H1 (cell line): Measurements from ENCODE around the gene RUNX1. TPM values are rescaled to one million over a fixed set of nuclear protein-coding genes. Genes with fewer than 3 reads are reported as not detected.

Experiments
- CTCF ChIA-PET: fragments of 300-600 bp; sonication (Branson Sonifier 250); formaldehyde crosslinking; loops from one replicate; lab custom pipeline; 2021; ENCODE audit not compliant: partially characterized antibody; lab: Charles Lee
- POLR2A ChIA-PET: fragments of 300-600 bp; sonication (Branson Sonifier 250); formaldehyde crosslinking; loops from one replicate; lab custom pipeline; 2021; ENCODE audit warnings: inconsistent platforms; ENCODE audit not compliant: partially characterized antibody; lab: Charles Lee
- DNase-seq, 2 experiments: peaks; one replicate each; pipeline versions ENCODE4 v3.0.0 to v3.0.0-alpha.2; 2010 to 2022; ENCODE audit warnings: low spot score in 2 of 2, low read depth in 1 of 2, mixed read lengths in 1 of 2
- FAIRE-seq: peaks from 2 replicates; lab custom pipeline; 2011; peaks lifted over from hg19 to GRCh38; lab: Jason Lieb, UNC
- H2AFZ ChIP-seq: 2 replicates; pipeline ENCODE4 v1.8.1; 2012; ENCODE audit warnings: low read length, inconsistent platforms
- H2AK5ac ChIP-seq: 2 replicates; pipeline ENCODE4 v1.6.1; 2013; ENCODE audit warnings: low read depth, low read length
- H2BK120ac ChIP-seq: replicated peaks from 2 replicates; pipeline ENCODE3; 2013; ENCODE audit warnings: low read depth, low read length, inconsistent platforms
- H2BK12ac ChIP-seq: 2 replicates; pipeline ENCODE4 v1.6.1; 2013; ENCODE audit warnings: low read depth, low read length
- H2BK15ac ChIP-seq: 2 replicates; pipeline ENCODE4 v1.6.1; 2013; ENCODE audit warnings: low read length
- H2BK20ac ChIP-seq: 2 replicates; pipeline ENCODE4 v1.6.1; 2013; ENCODE audit warnings: low read length
- H2BK5ac ChIP-seq: 2 replicates; pipeline ENCODE4 v1.6.1; 2013; ENCODE audit warnings: low read depth, low read length
- H3K14ac ChIP-seq: 2 replicates; pipeline ENCODE4 v1.6.1; 2013; ENCODE audit warnings: inconsistent platforms; ENCODE audit not compliant: insufficient read length
- H3K18ac ChIP-seq: 2 replicates; pipeline ENCODE4 v1.6.1; 2013; ENCODE audit warnings: low read length; ENCODE audit errors: extremely low read depth
- H3K23ac ChIP-seq: 2 replicates; pipeline ENCODE4 v1.6.1; 2013; ENCODE audit warnings: inconsistent platforms; ENCODE audit not compliant: insufficient read length
- H3K23me2 ChIP-seq: 2 replicates; pipeline ENCODE4 v1.6.1; 2013; ENCODE audit warnings: low read depth, low read length
- H3K27ac ChIP-seq: 2 replicates; pipeline ENCODE4 v1.6.1; 2011; ENCODE audit warnings: low read depth, low read length, inconsistent platforms
- H3K27me3 ChIP-seq, 4 experiments: replicated peaks in 1 of 4; 1 replicate in 1 of 4; 2 replicates in 3 of 4; pipeline versions ENCODE4 v1.6.1 to v1.8.1; 2011 to 2013; ENCODE audit warnings: low read length in 3 of 4, mild to moderate bottlenecking in 3 of 4, inconsistent platforms in 2 of 4, mixed read lengths in 2 of 4, moderate library complexity in 1 of 4; ENCODE audit not compliant: control insufficient read depth in 3 of 4, insufficient read depth in 3 of 4; ENCODE audit errors: extremely low read depth in 1 of 4
- H3K36me3 ChIP-seq, 4 experiments: 2 replicates each; pipeline versions ENCODE4 v1.6.1 to v1.8.1; 2011 to 2013; ENCODE audit warnings: mild to moderate bottlenecking in 4 of 4, low read length in 3 of 4, moderate library complexity in 2 of 4, control low read depth in 1 of 4, inconsistent platforms in 1 of 4; ENCODE audit not compliant: insufficient read depth in 4 of 4, control insufficient read depth in 2 of 4
- H3K4ac ChIP-seq: replicated peaks from 2 replicates; pipeline ENCODE3; 2013; ENCODE audit warnings: low read length, low read depth, mixed read lengths, inconsistent platforms; ENCODE audit not compliant: insufficient read length
- H3K4me1 ChIP-seq, 4 experiments: replicated peaks in 1 of 4; 1 replicate in 1 of 4; 2 replicates in 3 of 4; pipeline versions ENCODE4 v1.6.1 to v1.8.1; 2011 to 2013; ENCODE audit warnings: low read length in 3 of 4, inconsistent platforms in 2 of 4, mixed read lengths in 1 of 4; ENCODE audit not compliant: insufficient read depth in 4 of 4, control insufficient read depth in 3 of 4
- H3K4me2 ChIP-seq, 2 experiments: 2 replicates each; pipeline versions ENCODE4 v1.6.1 to v1.8.1; 2011 to 2013; ENCODE audit warnings: low read depth in 2 of 2, low read length in 2 of 2, control low read depth in 1 of 2, inconsistent platforms in 1 of 2, mild to moderate bottlenecking in 1 of 2; ENCODE audit not compliant: insufficient read depth in 1 of 2
- H3K4me3 ChIP-seq, 4 experiments: fragments of 200-600, 300-600 bp in 1 of 4; sonication (generic), shearing (Covaris generic), sonication (Bioruptor Twin) in 1 of 4; 2 replicates each; pipeline versions ENCODE4 v1.5.1 to v1.8.1; 2011 to 2016; ENCODE audit warnings: low read length in 4 of 4, low read depth in 3 of 4, control low read depth in 2 of 4, inconsistent platforms in 2 of 4, mild to moderate bottlenecking in 2 of 4, mixed read lengths in 1 of 4, moderate library complexity in 1 of 4; ENCODE audit not compliant: insufficient read depth in 2 of 4; ENCODE audit errors: extremely low read depth in 1 of 4
- H3K56ac ChIP-seq: replicated peaks from 2 replicates; pipeline ENCODE3; 2013; ENCODE audit warnings: low read depth, mild to moderate bottlenecking, mixed read lengths, low read length, inconsistent platforms; ENCODE audit not compliant: insufficient read length
- H3K79me1 ChIP-seq: 2 replicates; pipeline ENCODE4 v1.6.1; 2013; ENCODE audit warnings: low read depth, low read length, control low read depth
- H3K79me2 ChIP-seq, 2 experiments: 2 replicates each; pipeline versions ENCODE4 v1.6.1 to v1.8.1; 2012 to 2013; ENCODE audit warnings: low read length in 2 of 2, mild to moderate bottlenecking in 2 of 2, inconsistent platforms in 1 of 2; ENCODE audit not compliant: insufficient read depth in 2 of 2, control insufficient read depth in 1 of 2
- H3K9ac ChIP-seq, 4 experiments: replicated peaks in 1 of 4; 1 replicate in 1 of 4; 2 replicates in 3 of 4; pipeline versions ENCODE4 v1.6.1 to v1.8.1; 2011 to 2013; ENCODE audit warnings: low read depth in 3 of 4, low read length in 3 of 4, control low read depth in 2 of 4, mild to moderate bottlenecking in 2 of 4, moderate library complexity in 2 of 4, inconsistent platforms in 1 of 4; ENCODE audit errors: extremely low read depth in 1 of 4
- H3K9me3 ChIP-seq, 2 experiments: 2 replicates each; pipeline versions ENCODE4 v1.6.1 to v1.8.1; 2012 to 2013; ENCODE audit warnings: mild to moderate bottlenecking in 2 of 2, moderate library complexity in 2 of 2, control low read depth in 1 of 2, inconsistent platforms in 1 of 2, low read depth in 1 of 2, low read length in 1 of 2, mixed read lengths in 1 of 2; ENCODE audit not compliant: insufficient read depth in 2 of 2
- H4K20me1 ChIP-seq, 2 experiments: replicated peaks in 1 of 2; 2 replicates each; pipeline versions ENCODE3 to v1.8.1; 2011 to 2013; ENCODE audit warnings: inconsistent platforms in 2 of 2, low read length in 2 of 2, mild to moderate bottlenecking in 1 of 2; ENCODE audit not compliant: insufficient read depth in 2 of 2, control insufficient read depth in 1 of 2
- H4K5ac ChIP-seq: 2 replicates; pipeline ENCODE4 v1.6.1; 2013; ENCODE audit warnings: low read length, low read depth, mixed read lengths, inconsistent platforms; ENCODE audit not compliant: insufficient read length
- H4K8ac ChIP-seq: 2 replicates; pipeline ENCODE4 v1.8.0; 2013; ENCODE audit warnings: mild to moderate bottlenecking, moderate library complexity, low read length, inconsistent platforms; ENCODE audit not compliant: insufficient read depth; ENCODE audit errors: extremely low read depth
- H4K91ac ChIP-seq: replicated peaks from 2 replicates; pipeline ENCODE3; 2013; ENCODE audit warnings: low read length, mixed read lengths, inconsistent platforms; ENCODE audit not compliant: insufficient read length
- BACH1 ChIP-seq: IDR thresholded peaks from 2 replicates; pipeline ENCODE4 v1.6.1; 2012; ENCODE audit warnings: low read length, improper control_type of control experiment
- E2F6 ChIP-seq: IDR thresholded peaks from 2 replicates; pipeline ENCODE4 v1.6.1; 2012; ENCODE audit warnings: inconsistent platforms
- EZH2 ChIP-seq: fragments of 200-600 bp; sonication (generic); IDR thresholded peaks from 2 replicates; pipeline ENCODE4 v1.7.1; 2012; ENCODE audit warnings: low read depth, mild to moderate bottlenecking, moderate library complexity, low read length, inconsistent platforms; ENCODE audit not compliant: severe bottlenecking
- KDM1A ChIP-seq: fragments of 200-600, 300-600 bp; sonication (generic); IDR thresholded peaks from 2 replicates; pipeline ENCODE4 v1.7.1; 2016; ENCODE audit warnings: mild to moderate bottlenecking, low read length, borderline replicate concordance
- SIRT6 ChIP-seq: IDR thresholded peaks from one replicate; pipeline ENCODE4 v1.7.1; 2012; ENCODE audit warnings: low read length, inconsistent platforms
- TAF7 ChIP-seq: optimal IDR thresholded peaks from 2 replicates; pipeline ENCODE3; 2011; ENCODE audit warnings: low read depth, mild to moderate bottlenecking, inconsistent platforms, low read length, moderate library complexity, borderline replicate concordance
- TCF12 ChIP-seq: IDR thresholded peaks from 2 replicates; pipeline ENCODE4 v1.6.1; 2011; ENCODE audit warnings: low read depth, mild to moderate bottlenecking, low read length
- WGBS, 2 experiments: shearing (Covaris generic) in 1 of 2; methylation state at CpG; one replicate each; pipeline versions ENCODE4 v1.1.6 to v1.1.7; 2013 to 2015; ENCODE audit warnings: low lambda C conversion rate in 2 of 2, mixed read lengths in 2 of 2, inconsistent platforms in 1 of 2, low coverage in 1 of 2, missing lambda C conversion rate in 1 of 2; ENCODE audit not compliant: insufficient replicate concordance in 2 of 2, insufficient coverage in 1 of 2, insufficient read length in 1 of 2; ENCODE audit errors: extremely low coverage in 1 of 2, missing lambda C conversion rate in 1 of 2; 5-methylcytosine and 5-hydroxymethylcytosine counted together
- polyA plus RNA-seq, 7 experiments: library from polyadenylated mRNA; depleted of rRNA in 3 of 7; stranded (reverse) in 5 of 7; unstranded in 2 of 7; fragments of >200 nt in 5 of 7; fragments of 200-250 nt in 2 of 7; gene quantifications; 1 replicate in 5 of 7; 2 replicates in 1 of 7; 4 replicates in 1 of 7; pipeline versions ENCODE4 v1.2.1 to v1.2.3, GENCODE V29; 2011 to 2013; ENCODE audit warnings: missing spikeins in 2 of 7, mixed read lengths in 2 of 7
- total RNA-seq: library from RNA; stranded (reverse); fragmentation: NEBNext Ultra II Directional; extraction: Animal tissue kit (Norgen Biotek cat#: 25700); gene quantifications from 2 replicates; pipeline ENCODE4 v1.2.1, GENCODE V29; 2021

Gene RUNX1
- total and polyA plus RNA-seq, 2 of the 8 experiments (the other 6 are each of a cell fraction or from before 2014, with no cell fraction given): 0.20 to 0.60 TPM

GRCh38 chr21:34822168-34822567 is 226.9 kb downstream of the RUNX1 start:
- Histone ChIP-seq H2BK5ac (no peak overlapping the region), H3K9me3 (no peaks in the 10 kb centered on the region), H3K18ac (no peak overlapping the region), H2BK15ac (no peak overlapping the region; the same call in 1 of the 2 replicates), H3K9ac (no peak overlapping the region), H3K36me3 (no peaks in the 10 kb centered on the region), H3K4me1 (peaks cover 0 to 5% (median 2%) of the 10 kb centered on the region in 4 experiments; a peak in 4 of 7 replicates), H2AK5ac (no peak overlapping the region), H3K56ac (no peak overlapping the region), H2BK20ac (no peak overlapping the region), H2BK120ac (no peak overlapping the region), H3K79me2 (no peaks in the 10 kb centered on the region), H3K79me1 (no peaks in the 10 kb centered on the region), H3K23me2 (no peaks in the 10 kb centered on the region), H3K4me3 (no peak overlapping the region), H3K23ac (no peak overlapping the region), H2AFZ (no peak overlapping the region), H3K27ac (no peak overlapping the region), H4K20me1 (no peaks in the 10 kb centered on the region), H3K27me3 (no peaks in the 10 kb centered on the region), H4K5ac (no peak overlapping the region), H3K4me2 (no peak overlapping the region), H3K4ac (no peak overlapping the region), H3K14ac (no peak overlapping the region), H4K8ac (no peak overlapping the region), H4K91ac (no peak overlapping the region), H2BK12ac (no peak overlapping the region)
- DNase-seq (no peak), FAIRE-seq (no peak)
- TF ChIP-seq BACH1: no peak
- no peak for TF ChIP-seq TCF12
- TF ChIP-seq SIRT6: no peak
- no peak for TF ChIP-seq TAF7
- no peak for TF ChIP-seq E2F6
- no peak for TF ChIP-seq KDM1A
- no peak for TF ChIP-seq EZH2
- CTCF ChIA-PET: interaction anchor here (2.0 kb wide), 1 partner anchor 20 kb away, joined by 5 read pairs; no protein-coding TSS in a partner anchor
- 92% methylated on average over 5 of the region's 5 CpGs; no CpG with 5 or more reads in 1 of the 2 experiments for WGBS, 2 experiments
- POLR2A ChIA-PET: no interaction called here
